H1 (cell line): ENCODE results near the gene RPE. TPM values are rescaled to one million over a fixed set of nuclear protein-coding genes. Genes with fewer than 3 reads are reported as not detected.

Experiments
- CHD7 ChIP-seq: fragments of 300-600 bp; sonication (generic); IDR thresholded peaks from 2 replicates; pipeline ENCODE4 v1.7.1; 2012; ENCODE audit warnings: low read length, moderate library complexity, mild to moderate bottlenecking, inconsistent platforms; ENCODE audit not compliant: insufficient replicate concordance
- RBBP5 ChIP-seq: IDR thresholded peaks from 2 replicates; pipeline ENCODE4 v1.7.1; 2012; ENCODE audit warnings: low read depth, mild to moderate bottlenecking, inconsistent platforms, low read length, moderate library complexity, borderline replicate concordance
- polyA plus RNA-seq, 7 experiments: library from polyadenylated mRNA; depleted of rRNA in 3 of 7; stranded (reverse) in 5 of 7; unstranded in 2 of 7; fragments of >200 nt in 5 of 7; fragments of 200-250 nt in 2 of 7; gene quantifications; 1 replicate in 5 of 7; 2 replicates in 1 of 7; 4 replicates in 1 of 7; pipeline versions ENCODE4 v1.2.1 to v1.2.3, GENCODE V29; 2011 to 2013; ENCODE audit warnings: missing spikeins in 2 of 7, mixed read lengths in 2 of 7
- total RNA-seq: library from RNA; stranded (reverse); fragmentation: NEBNext Ultra II Directional; extraction: Animal tissue kit (Norgen Biotek cat#: 25700); gene quantifications from 2 replicates; pipeline ENCODE4 v1.2.1, GENCODE V29; 2021

The RPE gene
- total and polyA plus RNA-seq, 2 of the 8 experiments (the other 6 are each of a cell fraction or from before 2014, with no cell fraction given): 77.8 to 102 TPM

- TF ChIP-seq CHD7 (no peak), RBBP5 (no peak)
Observed at GRCh38 chr2:210050885-210051284, 48.4 kb downstream of the RPE start (continued).
